HG03565 (cell line): Measurements from ENCODE around the gene VENTX.

ENCODE experiments used
- ATAC-seq: cut with Tn5 transposase; IDR thresholded peaks from one replicate; pipeline ENCODE4 v1.9.1; 2021; ENCODE audit warnings: mild to moderate bottlenecking, moderate library complexity; ENCODE audit not compliant: unreplicated experiment

Gene VENTX

GRCh38 chr10:133282846-133283390 lies 45.3 kb downstream of the VENTX start:
- ATAC-seq = no peak

- ATAC-seq = no peak
These were observed 46.3 kb downstream of the VENTX start for GRCh38 chr10:133283931-133284330.

GRCh38 chr10:133285217-133285616 lies 47.6 kb downstream of the VENTX start:
- ATAC-seq = no peak

- no peak for ATAC-seq
These were observed 48.7 kb downstream of the VENTX start for GRCh38 chr10:133286366-133286765.

- ATAC-seq = no peak
These were observed 50.3 kb downstream of the VENTX start for GRCh38 chr10:133287832-133288500.

GRCh38 chr10:133289761-133290160 lies 52.1 kb downstream of the VENTX start:
- ATAC-seq = no peak
